Right forelimb (tissue), 1 donor: ENCODE results near the gene FKBP1B.
"Not testable (repeated sequence)": the region's sequence is repeated elsewhere in the genome, so short reads cannot be mapped to it uniquely, and the experiment has no call there.

Experiments
- DNase-seq: peaks from one replicate; pipeline ENCODE4 v3.0.0-alpha.2; 2018

The FKBP1B gene

GRCh38 chr2:24072259-24072658 is 22.7 kb downstream of the FKBP1B start:
- no peak for DNase-seq

DNA sequence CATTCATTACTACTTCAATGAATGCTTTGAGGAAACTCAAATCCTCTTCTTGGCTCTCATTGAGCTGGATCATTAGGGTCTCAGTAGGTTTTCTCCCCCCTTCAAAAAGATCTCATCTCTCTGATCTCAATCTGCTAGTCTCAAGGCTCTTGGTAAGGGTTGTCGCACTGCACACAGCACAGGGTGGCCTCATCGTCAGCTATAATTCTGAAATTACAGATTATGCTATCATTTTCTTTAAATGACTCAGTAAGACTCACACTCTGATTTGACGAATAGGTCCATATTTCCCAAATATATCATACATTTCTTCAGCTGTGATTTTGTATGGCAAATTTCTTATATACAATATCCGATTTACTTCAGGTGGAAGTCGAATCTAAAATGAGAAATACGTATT is 24.3 kb downstream of the FKBP1B start:
- DNase-seq, result no peak

DNA sequence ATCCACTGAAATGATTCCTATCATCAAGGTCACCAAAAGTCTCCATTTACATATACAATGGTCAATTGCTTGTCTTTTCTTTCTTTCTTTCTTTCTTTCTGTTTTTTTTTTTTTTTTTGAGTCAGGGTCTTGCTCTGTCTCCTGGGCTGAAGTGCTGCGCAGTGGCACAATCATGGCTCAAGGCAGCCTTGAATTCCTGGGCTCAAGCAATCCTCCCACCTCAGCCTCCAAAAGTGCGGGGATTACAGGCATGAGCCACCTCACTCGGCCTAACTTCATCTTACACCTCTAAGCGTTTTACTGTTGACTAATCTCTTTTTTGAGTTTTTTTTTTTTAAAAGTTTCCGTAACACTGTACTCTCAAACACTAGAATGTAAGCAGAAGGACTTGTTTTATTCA is 25.7 kb downstream of the FKBP1B start:
- DNase-seq, result no peak

GRCh38 chr2:24075915-24076848 is 26.6 kb downstream of the FKBP1B start, which contains the start of gene SF3B6:
TSS of gene SF3B6 (minus strand) at chr2:24076326. CDS start at chr2:24076229, 97 bp downstream.
- DNase-seq, result peak; percentile 96

- DNase-seq, result no peak
These were observed 27.5 kb downstream of the FKBP1B start for GRCh38 chr2:24076849-24077534.

DNA sequence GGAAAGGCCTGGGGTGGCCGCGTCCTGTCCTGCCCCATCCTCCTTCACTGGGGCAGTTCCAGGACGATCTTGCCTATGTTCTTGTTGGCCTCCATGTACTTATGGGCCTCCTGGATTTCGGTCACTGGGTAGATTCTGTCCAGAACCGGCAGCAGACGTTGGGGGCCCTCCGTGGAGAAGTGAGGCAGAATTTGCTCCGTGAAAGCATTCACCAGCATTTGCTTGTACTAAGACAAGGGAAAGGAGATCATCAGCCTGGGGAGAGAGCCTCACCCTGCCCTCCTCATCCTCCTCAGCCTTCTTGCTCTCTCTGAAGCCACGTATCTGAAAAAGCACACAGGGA is 28.0 kb downstream of the FKBP1B start:
- no peak for DNase-seq

DNA sequence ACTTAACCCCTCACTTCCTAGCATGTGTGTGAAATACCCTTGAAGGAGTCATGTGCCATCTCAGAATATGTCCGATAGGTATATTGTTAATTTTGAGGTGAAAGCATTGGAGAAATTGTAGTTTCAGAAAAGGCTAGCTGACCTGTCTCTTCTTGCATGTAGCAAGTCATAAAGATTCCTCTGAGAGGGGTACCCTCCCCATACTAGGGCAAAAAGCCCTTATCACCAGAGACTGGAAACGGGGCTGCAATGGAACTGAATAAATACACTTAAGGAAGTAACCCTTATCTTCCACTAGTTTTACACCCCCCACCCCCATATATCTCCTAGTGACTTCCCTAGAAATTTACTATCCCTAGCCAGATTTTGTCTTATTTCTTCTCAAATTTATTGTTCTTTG is 28.3 kb downstream of the FKBP1B start:
- no peak for DNase-seq

DNA sequence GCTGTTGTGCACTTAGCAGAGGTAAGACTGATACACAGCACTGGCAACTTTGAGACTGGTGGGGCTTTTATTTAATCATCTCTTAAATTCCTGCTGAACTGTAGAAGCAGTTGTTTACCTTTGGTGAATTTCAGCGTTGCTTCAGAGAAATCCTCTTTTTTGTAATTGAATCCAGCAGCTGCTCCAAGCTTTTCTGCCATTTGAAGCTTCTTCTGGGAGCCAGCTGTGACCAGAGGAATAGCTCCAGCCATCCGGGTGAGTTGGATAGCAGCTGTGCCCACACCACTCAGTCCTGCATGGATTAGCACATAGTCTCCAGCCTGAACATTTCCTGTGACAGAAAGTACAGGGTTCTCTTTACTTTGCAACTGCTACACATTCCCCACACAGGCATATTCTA is 31.2 kb downstream of the FKBP1B start:
- DNase-seq, result no peak

GRCh38 chr2:24082787-24083566 is 33.4 kb downstream of the FKBP1B start:
- DNase-seq, result no peak

GRCh38 chr2:24083567-24084385 is 34.2 kb downstream of the FKBP1B start:
- no peak for DNase-seq

GRCh38 chr2:24084386-24085199 is 35.1 kb downstream of the FKBP1B start, which contains the start of gene TP53I3:
TSS of gene TP53I3 (minus strand) at chr2:24084834. CDS start at chr2:24084326, 508 bp downstream.
- peak; percentile 96 for DNase-seq

GRCh38 chr2:24085200-24085489 is 35.6 kb downstream of the FKBP1B start:
- DNase-seq, result no peak

DNA sequence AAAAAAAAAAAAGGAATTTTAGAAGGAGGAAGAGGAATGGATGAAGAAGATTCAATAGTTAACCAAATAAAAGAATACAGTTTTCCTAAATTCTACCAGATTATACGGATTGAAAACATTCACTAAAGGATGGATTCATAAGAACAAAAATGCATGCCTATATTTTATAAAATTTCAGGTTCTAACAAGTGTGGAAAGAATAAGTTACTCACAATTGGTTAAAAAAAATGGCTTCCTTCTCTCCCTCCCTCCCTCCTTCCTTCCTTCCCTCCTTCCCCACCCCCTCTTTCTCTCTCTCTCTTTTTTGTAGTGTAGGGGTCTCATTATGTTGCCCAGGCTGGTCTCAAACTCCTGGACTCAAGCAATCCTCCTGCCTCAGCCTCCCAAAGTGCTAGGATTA is 36.7 kb downstream of the FKBP1B start:
- DNase-seq, result no peak

DNA sequence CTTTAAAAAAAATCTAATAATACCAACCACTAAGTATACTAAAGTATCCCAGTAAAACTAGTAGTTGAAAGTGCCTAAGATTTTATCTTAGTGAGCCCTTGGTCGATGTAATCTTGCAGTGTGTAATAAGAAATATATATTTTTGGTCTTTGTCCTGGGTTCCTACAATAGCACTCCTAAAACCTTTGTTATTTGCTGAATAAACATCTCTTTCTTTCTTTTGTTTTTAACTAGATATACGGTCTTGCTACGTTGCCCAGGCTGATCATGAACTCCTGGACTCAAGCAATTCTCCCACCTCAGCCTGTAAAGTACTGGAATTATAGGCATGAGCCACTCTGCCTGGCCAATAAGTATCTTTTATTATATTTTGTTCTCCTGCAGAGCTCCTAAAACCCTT is 37.5 kb downstream of the FKBP1B start:
- no peak for DNase-seq

DNA sequence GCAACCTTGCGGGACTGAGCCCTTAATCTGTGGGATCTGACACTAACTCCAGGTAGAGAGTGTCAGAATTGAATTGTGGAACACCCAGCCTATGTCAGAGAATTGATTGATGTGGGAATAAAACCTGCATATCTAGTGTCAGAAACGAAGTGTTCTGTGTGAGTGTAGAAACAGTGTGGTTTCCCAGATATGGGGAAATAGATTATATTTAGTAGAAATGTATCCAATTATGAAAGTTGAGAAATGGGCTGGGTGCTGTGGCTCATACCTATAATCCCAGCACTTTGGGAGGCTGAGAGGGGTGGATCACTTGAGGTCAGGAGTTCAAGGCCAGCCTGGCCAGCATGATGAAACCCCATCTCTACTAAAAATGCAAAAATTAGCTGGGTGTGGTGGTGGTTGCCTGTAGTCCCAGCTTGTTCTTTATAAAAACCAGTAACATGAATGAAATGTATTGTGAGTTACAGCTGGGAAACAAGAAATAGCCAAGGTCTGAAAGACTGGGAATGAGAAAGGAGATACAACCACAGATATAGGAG is 39.3 kb downstream of the FKBP1B start:
- no peak for DNase-seq

- not testable (repeated sequence) for DNase-seq
These were observed 43.7 kb downstream of the FKBP1B start for GRCh38 chr2:24093270-24093669.

- DNase-seq, result not testable (repeated sequence)
These were observed 45.7 kb downstream of the FKBP1B start for GRCh38 chr2:24095171-24095677.

- DNase-seq, result not testable (repeated sequence)
These were observed 51.2 kb downstream of the FKBP1B start for GRCh38 chr2:24100732-24101131.

DNA sequence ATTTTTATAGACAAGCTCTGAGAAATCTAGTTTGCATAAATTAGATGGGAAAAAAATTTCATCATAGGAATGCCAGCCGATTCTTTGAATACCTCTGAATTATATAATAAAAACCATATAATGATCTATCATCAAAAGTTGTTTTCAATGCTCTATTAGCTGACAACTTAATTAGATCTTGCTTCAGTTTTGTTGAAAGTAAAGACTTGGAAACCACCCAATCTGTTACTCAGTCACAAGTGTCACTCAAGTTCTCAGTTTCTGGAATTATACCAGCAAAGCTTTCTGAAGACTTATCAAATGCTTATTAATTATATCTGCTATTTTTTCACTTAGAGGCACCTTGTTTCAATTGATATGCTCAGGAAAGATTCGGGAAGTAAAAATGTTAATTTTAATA is 52.5 kb downstream of the FKBP1B start:
- DNase-seq, result no peak

DNA sequence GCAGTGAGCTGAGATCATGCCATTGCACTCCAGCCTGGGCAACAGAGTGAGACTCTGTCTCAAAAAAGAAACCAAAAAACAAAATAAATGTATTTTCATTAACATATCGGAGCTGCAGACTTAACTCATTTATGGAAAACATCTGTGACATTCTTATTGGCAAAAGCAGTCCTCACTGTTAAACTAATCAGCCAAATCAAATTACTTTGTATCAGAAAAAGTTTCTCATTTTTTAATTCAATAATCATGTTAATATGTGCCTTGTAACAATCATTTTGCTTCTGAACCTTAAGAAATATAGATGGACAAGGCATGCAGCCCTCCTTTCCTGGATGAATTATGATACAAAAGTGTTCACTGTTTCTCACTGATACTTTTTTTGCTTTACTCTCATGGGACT is 53.1 kb downstream of the FKBP1B start:
- no peak for DNase-seq

DNA sequence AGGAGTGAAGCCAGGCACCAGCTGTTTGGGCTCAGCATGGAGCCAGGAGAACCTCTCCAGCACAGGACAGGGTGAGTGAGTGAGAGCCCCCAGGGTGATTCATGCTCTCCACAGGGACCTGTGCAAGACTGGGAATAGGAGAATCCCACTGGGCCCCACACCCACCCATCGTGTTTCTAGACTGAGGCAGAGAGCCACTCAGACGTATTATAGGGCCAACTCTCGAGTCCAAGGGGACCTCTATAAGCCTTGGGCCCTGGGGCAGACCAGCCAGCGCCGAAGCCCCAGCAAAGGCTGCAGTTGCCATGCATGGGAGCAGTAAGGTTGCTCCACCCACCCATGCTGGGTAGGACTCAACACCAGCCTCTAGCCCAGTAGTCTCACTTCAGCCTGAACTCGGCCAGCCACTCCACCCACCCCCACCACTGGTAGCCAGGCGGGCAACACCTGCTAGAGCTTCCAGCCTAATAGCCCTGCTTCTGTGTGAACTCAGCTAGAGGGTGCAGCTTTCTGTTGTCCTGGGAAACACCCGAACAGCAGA is 54.6 kb downstream of the FKBP1B start:
- no peak for DNase-seq
